CD4-positive, alpha-beta T cell (primary cell): ENCODE data around the gene ZRANB3. TPM values are rescaled to one million over a fixed set of nuclear protein-coding genes. Genes with fewer than 3 reads are reported as not detected.

Source experiments
- total RNA-seq, 174 experiments: library from RNA in 2 of 174; stranded (reverse) in 2 of 174; gene quantifications; one replicate each; pipeline ENCODE4 v1.2.3 and lab custom pipeline; 2021 to 2026

The ZRANB3 gene
- total RNA-seq, 2 experiments from 2014 or later, result 3.9 to 4.2 TPM

Other genes with a start within 250 kb of the ZRANB3 start
- gene R3HDM1, start 266 bp upstream of the ZRANB3 start, total RNA-seq, result 10 to 100 TPM; 39.7 to 41.4 TPM
- gene UBXN4, start 210.6 kb upstream of the ZRANB3 start, total RNA-seq, result 100 to 1,000 TPM; 143 to 150 TPM